Cardiac atrium fibroblast (primary cell): ENCODE results near the gene TTC13. TPM values are rescaled to one million over a fixed set of nuclear protein-coding genes. Genes with fewer than 3 reads are reported as not detected.

ENCODE experiments used
- total RNA-seq: library from RNA; depleted of rRNA; stranded (reverse); fragments of >200 nt; gene quantifications from 2 replicates; pipeline ENCODE4 v1.2.3, GENCODE V29; 2015

TTC13 gene
- total RNA-seq = 4.0 and 7.8 TPM in 2 replicates

GRCh38 chr1:230978491-230979388 is at the start of gene TTC13, which contains the start of gene ARV1:
Gene TTC13 (minus strand): TSS chr1:230978861. CDS start chr1:230978830, 31 bp downstream.
Gene ARV1 (plus strand): TSS chr1:230979094. CDS start chr1:230979106, 12 bp downstream.

GRCh38 chr1:230867903-230868735 is 110.5 kb downstream of the TTC13 start, which contains the start of gene C1orf198:
Gene C1orf198 (minus strand): TSS chr1:230868521. CDS start chr1:230868512, 9 bp downstream.

Other genes with a start within 250 kb of the TTC13 start
- not detected in 2 replicates for gene CAPN9, start 231.5 kb downstream of the TTC13 start, total RNA-seq
- 92.8 and 146 TPM in 2 replicates for gene C1orf198, start 110.3 kb downstream of the TTC13 start, total RNA-seq
- gene ARV1, start 233 bp upstream of the TTC13 start, total RNA-seq = 9.6 and 30.1 TPM in 2 replicates
- 5.8 and 6.6 TPM in 2 replicates for gene FAM89A, start 61.4 kb upstream of the TTC13 start, total RNA-seq
- not detected in 2 replicates for gene TRIM67, start 183.2 kb upstream of the TTC13 start, total RNA-seq